HCT116 (cell line): Measurements from ENCODE around the gene APLF. TPM values are rescaled to one million over a fixed set of nuclear protein-coding genes. Genes with fewer than 3 reads are reported as not detected.

Experiments
- ATAC-seq: fragments of 200-7000 bp; cut with Tn5 transposase; 2 replicates; pipeline ENCODE4 v1.9.1; 2020; ENCODE audit warnings: mild to moderate bottlenecking, moderate library complexity
- BruUV-seq: library from RNA; stranded (reverse); fragments of 400-500 nt; replicated peaks from 2 replicates; lab custom pipeline; 2021; lab: Mats Ljungman, UMichigan
- CTCF ChIA-PET: fragments of 300-600 bp; sonication (Branson Sonifier 250); formaldehyde crosslinking; loops from one replicate; lab custom pipeline; 2021; ENCODE audit warnings: antibody characterized with exemption; lab: Charles Lee
- POLR2A ChIA-PET: fragments of 300-600, 350-600 bp; sonication (Branson Sonifier 250); formaldehyde crosslinking; loops from one replicate; lab custom pipeline; 2021; ENCODE audit warnings: antibody characterized with exemption; lab: Charles Lee
- RAD21 ChIA-PET, 2 experiments: fragments of 300-600 bp; sonication (Branson Sonifier 250); formaldehyde crosslinking; loops; one replicate each; lab custom pipeline; 2023; ENCODE audit warnings: low total read pairs in 2 of 2; ENCODE audit not compliant: uncharacterized antibody in 2 of 2, unreplicated experiment in 2 of 2, low non-redundant PET in 1 of 2; lab: Charles Lee
- DNase-seq: peaks from one replicate; pipeline ENCODE4 v3.0.0-alpha.2; 2010; ENCODE audit warnings: low read depth, low spot score
- H2AFZ ChIP-seq: fragments of 200-600 bp; shearing (Covaris generic), sonication (generic); 2 replicates; pipeline ENCODE4 v1.6.1; 2017; ENCODE audit warnings: low read depth, mixed run types, mixed read lengths, antibody characterized with exemption, low read length; ENCODE audit not compliant: poor library complexity, severe bottlenecking
- H3K27ac ChIP-seq: 2 replicates; pipeline ENCODE4 v1.5.1; 2012; ENCODE audit warnings: low read depth, low read length
- H3K27me3 ChIP-seq: fragments of 200-600 bp; sonication (generic); 2 replicates; pipeline ENCODE4 v1.6.1; 2016; ENCODE audit warnings: mixed run types, low read length, mixed read lengths; ENCODE audit not compliant: insufficient read depth
- H3K36me3 ChIP-seq, 2 experiments: fragments of 200-500 bp in 1 of 2; fragments of 200-600 bp in 1 of 2; sonication (Bioruptor generic) in 1 of 2; sonication (generic) in 1 of 2; 2 replicates each; pipeline versions ENCODE4 v1.5.1 to v1.6.1; 2014 to 2016; ENCODE audit warnings: low read length in 2 of 2, inconsistent platforms in 1 of 2, mixed read lengths in 1 of 2, mixed run types in 1 of 2; ENCODE audit not compliant: insufficient read depth in 2 of 2, control insufficient read depth in 1 of 2
- H3K4me1 ChIP-seq, 2 experiments: fragments of 200-600 bp in 1 of 2; sonication (generic) in 1 of 2; 2 replicates each; pipeline versions ENCODE4 v1.5.1 to v1.6.1; 2012 to 2017; ENCODE audit warnings: low read length in 2 of 2, inconsistent platforms in 1 of 2, mild to moderate bottlenecking in 1 of 2, mixed read lengths in 1 of 2, mixed run types in 1 of 2, moderate library complexity in 1 of 2; ENCODE audit not compliant: insufficient read depth in 2 of 2, control insufficient read depth in 1 of 2
- H3K4me2 ChIP-seq: fragments of 200-600 bp; sonication (generic); 2 replicates; pipeline ENCODE4 v1.6.1; 2017; ENCODE audit warnings: mixed run types, low read length, mixed read lengths
- H3K4me3 ChIP-seq, 2 experiments: fragments of 200-600 bp in 1 of 2; sonication (generic) in 1 of 2; replicated peaks in 1 of 2; 2 replicates each; pipeline ENCODE4 v1.5.1; 2011 to 2016; ENCODE audit warnings: low read length in 2 of 2, control low read depth in 1 of 2, low read depth in 1 of 2, mild to moderate bottlenecking in 1 of 2, mixed read lengths in 1 of 2, mixed run types in 1 of 2
- H3K79me2 ChIP-seq: fragments of 200-600 bp; sonication (generic); 2 replicates; pipeline ENCODE4 v1.6.1; 2017; ENCODE audit warnings: mild to moderate bottlenecking, mixed run types, low read length, moderate library complexity, mixed read lengths; ENCODE audit not compliant: insufficient read depth
- H3K9ac ChIP-seq: fragments of 200-600 bp; sonication (generic); 2 replicates; pipeline ENCODE4 v1.6.1; 2016; ENCODE audit warnings: low read length, mixed read lengths
- H3K9me2 ChIP-seq: fragments of 200-600 bp; sonication (generic), shearing (Covaris generic); 2 replicates; pipeline ENCODE4 v1.6.1; 2017; ENCODE audit warnings: mixed run types, mild to moderate bottlenecking, moderate library complexity; ENCODE audit not compliant: insufficient read depth
- H3K9me3 ChIP-seq, 2 experiments: fragments of 200-500 bp in 1 of 2; fragments of 200-600 bp in 1 of 2; sonication (Bioruptor generic) in 1 of 2; sonication (generic) in 1 of 2; 2 replicates each; pipeline ENCODE4 v1.6.1; 2014 to 2017; ENCODE audit warnings: low read length in 2 of 2, mixed read lengths in 2 of 2, inconsistent platforms in 1 of 2, low read depth in 1 of 2, mild to moderate bottlenecking in 1 of 2, mixed run types in 1 of 2, moderate library complexity in 1 of 2; ENCODE audit not compliant: control insufficient read depth in 1 of 2, insufficient read depth in 1 of 2
- H4K20me1 ChIP-seq: fragments of 200-600 bp; sonication (generic), shearing (Covaris generic); 2 replicates; pipeline ENCODE4 v1.6.1; 2017; ENCODE audit warnings: mixed run types, mild to moderate bottlenecking, moderate library complexity; ENCODE audit not compliant: insufficient read depth
- EGR1 ChIP-seq: IDR thresholded peaks from 2 replicates; pipeline ENCODE4 v1.6.1; 2012; ENCODE audit warnings: low read depth
- EZH2phosphoT487 ChIP-seq: fragments of 200-600 bp; IDR thresholded peaks from 2 replicates; pipeline ENCODE4 v1.6.1; 2018; ENCODE audit warnings: antibody characterized with exemption, borderline replicate concordance
- FOSL1 ChIP-seq: IDR thresholded peaks from 2 replicates; pipeline ENCODE4 v1.6.1; 2012; ENCODE audit warnings: low read depth
- MAX ChIP-seq: IDR thresholded peaks from 2 replicates; pipeline ENCODE4 v1.6.1; 2012
- POLR2AphosphoS5 ChIP-seq: IDR thresholded peaks from 2 replicates; pipeline ENCODE4 v1.6.1; 2011; ENCODE audit warnings: mild to moderate bottlenecking, low read depth, low read length, moderate library complexity
- SP1 ChIP-seq: IDR thresholded peaks from 2 replicates; pipeline ENCODE4 v1.6.1; 2012; ENCODE audit warnings: low read depth
- ZFX ChIP-seq: fragments of 450-650 bp; IDR thresholded peaks from 2 replicates; pipeline ENCODE4 v1.6.1; 2017
- ZNF274 ChIP-seq: fragments of 200-500 bp; sonication (Bioruptor generic); IDR thresholded peaks from 2 replicates; pipeline ENCODE4 v1.6.1; 2014; ENCODE audit warnings: mild to moderate bottlenecking, low read depth, low read length, inconsistent platforms
- intact Hi-C: fragments of 100-400 bp; cut with micrococcal nuclease; formaldehyde crosslinking; loops from 2 replicates; pipeline ENCODE4 v1.10.0; 2022
- total RNA-seq: library from RNA; stranded (reverse); gene quantifications from one replicate; pipeline ENCODE4 v1.2.1, GENCODE V29; 2021; ENCODE audit not compliant: unreplicated experiment
- TF ChIP-seq, protein P1 (sequence below): IDR thresholded peaks from 2 replicates; pipeline ENCODE4 v1.6.1; 2012; ENCODE audit warnings: low read depth
- TF ChIP-seq, protein P2 (sequence below): IDR thresholded peaks from 2 replicates; pipeline ENCODE4 v1.6.1; 2012
- TF ChIP-seq, protein P3 (sequence below): IDR thresholded peaks from 2 replicates; pipeline ENCODE4 v1.6.1; 2011; ENCODE audit warnings: mild to moderate bottlenecking, low read length, moderate library complexity; ENCODE audit not compliant: insufficient replicate concordance; ENCODE audit errors: extremely low read depth

The APLF gene
- total RNA-seq, 1 experiment from 2014 or later = 1.6 TPM

GRCh38 chr2:68475576-68475975 lies 8.2 kb downstream of the APLF start:
- ChIA-PET RAD21 (no interaction called here), CTCF (interaction anchor here (1.6 kb wide), 1 partner anchor 12 kb away, joined by 5 read pairs; no protein-coding TSS in a partner anchor), POLR2A (no interaction called here)
- Histone ChIP-seq H3K36me3 (no peaks in the 10 kb centered on the region), H3K79me2 (no peaks in the 10 kb centered on the region), H2AFZ (no peak overlapping the region), H3K27ac (no peak overlapping the region), H3K4me3 (no peak overlapping the region), H3K4me2 (no peak overlapping the region), H3K9me3 (no peaks in the 10 kb centered on the region), H3K9ac (no peak overlapping the region), H3K4me1 (no peaks in the 10 kb centered on the region), H3K27me3 (no peaks in the 10 kb centered on the region), H3K9me2 (no peaks in the 10 kb centered on the region), H4K20me1 (no peaks in the 10 kb centered on the region; the same call in 1 of the 2 replicates)
- DNase-seq (no peak), ATAC-seq (no peak)
- intact Hi-C loops = loop anchor here (10.0 kb wide), 1 partner anchor 829 kb away; no protein-coding TSS in a partner anchor
- no TSS peak for BruUV-seq
- TF ChIP-seq ZFX (no peak), ZNF274 (no peak), SP1 (no peak), MAX (no peak), FOSL1 (no peak), EGR1 (no peak), EZH2phosphoT487 (no peak), POLR2AphosphoS5 (no peak)
- TF ChIP-seq, protein P1, sequence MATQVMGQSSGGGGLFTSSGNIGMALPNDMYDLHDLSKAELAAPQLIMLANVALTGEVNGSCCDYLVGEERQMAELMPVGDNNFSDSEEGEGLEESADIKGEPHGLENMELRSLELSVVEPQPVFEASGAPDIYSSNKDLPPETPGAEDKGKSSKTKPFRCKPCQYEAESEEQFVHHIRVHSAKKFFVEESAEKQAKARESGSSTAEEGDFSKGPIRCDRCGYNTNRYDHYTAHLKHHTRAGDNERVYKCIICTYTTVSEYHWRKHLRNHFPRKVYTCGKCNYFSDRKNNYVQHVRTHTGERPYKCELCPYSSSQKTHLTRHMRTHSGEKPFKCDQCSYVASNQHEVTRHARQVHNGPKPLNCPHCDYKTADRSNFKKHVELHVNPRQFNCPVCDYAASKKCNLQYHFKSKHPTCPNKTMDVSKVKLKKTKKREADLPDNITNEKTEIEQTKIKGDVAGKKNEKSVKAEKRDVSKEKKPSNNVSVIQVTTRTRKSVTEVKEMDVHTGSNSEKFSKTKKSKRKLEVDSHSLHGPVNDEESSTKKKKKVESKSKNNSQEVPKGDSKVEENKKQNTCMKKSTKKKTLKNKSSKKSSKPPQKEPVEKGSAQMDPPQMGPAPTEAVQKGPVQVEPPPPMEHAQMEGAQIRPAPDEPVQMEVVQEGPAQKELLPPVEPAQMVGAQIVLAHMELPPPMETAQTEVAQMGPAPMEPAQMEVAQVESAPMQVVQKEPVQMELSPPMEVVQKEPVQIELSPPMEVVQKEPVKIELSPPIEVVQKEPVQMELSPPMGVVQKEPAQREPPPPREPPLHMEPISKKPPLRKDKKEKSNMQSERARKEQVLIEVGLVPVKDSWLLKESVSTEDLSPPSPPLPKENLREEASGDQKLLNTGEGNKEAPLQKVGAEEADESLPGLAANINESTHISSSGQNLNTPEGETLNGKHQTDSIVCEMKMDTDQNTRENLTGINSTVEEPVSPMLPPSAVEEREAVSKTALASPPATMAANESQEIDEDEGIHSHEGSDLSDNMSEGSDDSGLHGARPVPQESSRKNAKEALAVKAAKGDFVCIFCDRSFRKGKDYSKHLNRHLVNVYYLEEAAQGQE = no peak
- TF ChIP-seq, protein P2, sequence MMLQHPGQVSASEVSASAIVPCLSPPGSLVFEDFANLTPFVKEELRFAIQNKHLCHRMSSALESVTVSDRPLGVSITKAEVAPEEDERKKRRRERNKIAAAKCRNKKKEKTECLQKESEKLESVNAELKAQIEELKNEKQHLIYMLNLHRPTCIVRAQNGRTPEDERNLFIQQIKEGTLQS = no peak
- TF ChIP-seq, protein P3, sequence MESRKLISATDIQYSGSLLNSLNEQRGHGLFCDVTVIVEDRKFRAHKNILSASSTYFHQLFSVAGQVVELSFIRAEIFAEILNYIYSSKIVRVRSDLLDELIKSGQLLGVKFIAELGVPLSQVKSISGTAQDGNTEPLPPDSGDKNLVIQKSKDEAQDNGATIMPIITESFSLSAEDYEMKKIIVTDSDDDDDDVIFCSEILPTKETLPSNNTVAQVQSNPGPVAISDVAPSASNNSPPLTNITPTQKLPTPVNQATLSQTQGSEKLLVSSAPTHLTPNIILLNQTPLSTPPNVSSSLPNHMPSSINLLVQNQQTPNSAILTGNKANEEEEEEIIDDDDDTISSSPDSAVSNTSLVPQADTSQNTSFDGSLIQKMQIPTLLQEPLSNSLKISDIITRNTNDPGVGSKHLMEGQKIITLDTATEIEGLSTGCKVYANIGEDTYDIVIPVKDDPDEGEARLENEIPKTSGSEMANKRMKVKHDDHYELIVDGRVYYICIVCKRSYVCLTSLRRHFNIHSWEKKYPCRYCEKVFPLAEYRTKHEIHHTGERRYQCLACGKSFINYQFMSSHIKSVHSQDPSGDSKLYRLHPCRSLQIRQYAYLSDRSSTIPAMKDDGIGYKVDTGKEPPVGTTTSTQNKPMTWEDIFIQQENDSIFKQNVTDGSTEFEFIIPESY = no peak
